B cell (primary cell): ENCODE data around the gene CAPN12. TPM values are rescaled to one million over a fixed set of nuclear protein-coding genes. Genes with fewer than 3 reads are reported as not detected.

ENCODE experiments used
- ATAC-seq: fragments of 200-7000 bp; cut with Tn5 transposase; one replicate; pipeline ENCODE4 v1.10.0; 2021; ENCODE audit warnings: low read depth, mild to moderate bottlenecking, moderate number of reproducible peaks, moderate library complexity
- CTCF ChIA-PET: fragments of 350-600 bp; sonication (Branson Sonifier 250); formaldehyde crosslinking; loops from one replicate; lab custom pipeline; 2021; ENCODE audit warnings: antibody characterized with exemption, inconsistent platforms; lab: Charles Lee
- POLR2A ChIA-PET: fragments of 350-600 bp; sonication (Branson Sonifier 250); formaldehyde crosslinking; loops from one replicate; lab custom pipeline; 2021; ENCODE audit warnings: antibody characterized with exemption; lab: Charles Lee
- DNase-seq: peaks from one replicate; pipeline ENCODE4 v3.0.0; 2013
- H2AFZ ChIP-seq: 2 replicates; pipeline ENCODE4 v1.6.1; 2012; ENCODE audit warnings: mild to moderate bottlenecking, low read depth, low read length; ENCODE audit not compliant: insufficient read depth, poor library complexity, severe bottlenecking
- H3K27ac ChIP-seq, 2 donors: 1 replicate in 1 of 2; 2 replicates in 1 of 2; pipeline ENCODE4 v1.5.1; 2012 to 2013; ENCODE audit warnings: low read length in 2 of 2, mild to moderate bottlenecking in 2 of 2, moderate library complexity in 1 of 2
- H3K27me3 ChIP-seq, 4 experiments: fragments of 200-600 bp in 1 of 4; sonication (generic) in 1 of 4; replicated peaks in 1 of 4; 1 replicate in 2 of 4; 2 replicates in 2 of 4; pipeline versions ENCODE4 v1.6.1 to v1.7.0; 2013 to 2016; ENCODE audit warnings: low read length in 3 of 4, mild to moderate bottlenecking in 2 of 4, mixed read lengths in 1 of 4, moderate library complexity in 1 of 4; ENCODE audit not compliant: insufficient read depth in 4 of 4, control insufficient read depth in 3 of 4; ENCODE audit errors: control extremely low read depth in 1 of 4
- H3K36me3 ChIP-seq, 2 experiments: replicated peaks in 1 of 2; 1 replicate in 1 of 2; 2 replicates in 1 of 2; pipeline versions ENCODE4 v1.6.1 to v1.7.1; 2013; ENCODE audit warnings: low read length in 1 of 2; ENCODE audit not compliant: insufficient read depth in 2 of 2, control insufficient read depth in 1 of 2; ENCODE audit errors: control extremely low read depth in 1 of 2, extremely low read depth in 1 of 2
- H3K4me1 ChIP-seq, 2 donors: fragments of 200-600 bp in 1 of 2; sonication (generic) in 1 of 2; 1 replicate in 1 of 2; 2 replicates in 1 of 2; pipeline versions ENCODE4 v1.5.1 to v1.6.1; 2013 to 2017; ENCODE audit warnings: low read length in 2 of 2; ENCODE audit not compliant: control insufficient read depth in 2 of 2, insufficient read depth in 2 of 2
- H3K4me2 ChIP-seq: replicated peaks from 2 replicates; pipeline ENCODE3; 2012; ENCODE audit warnings: mild to moderate bottlenecking, low read depth, low read length; ENCODE audit not compliant: poor library complexity, severe bottlenecking
- H3K4me3 ChIP-seq, 5 experiments: fragments of 200-600 bp in 1 of 5; sonication (generic) in 1 of 5; 1 replicate in 3 of 5; 2 replicates in 2 of 5; pipeline versions ENCODE4 v1.5.1 to v1.7.0; 2011 to 2016; ENCODE audit warnings: low read length in 4 of 5, mild to moderate bottlenecking in 4 of 5, low read depth in 2 of 5, control low read depth in 1 of 5, moderate library complexity in 1 of 5; ENCODE audit not compliant: insufficient read depth in 1 of 5; ENCODE audit errors: control extremely low read depth in 1 of 5, extremely low read depth in 1 of 5
- H3K79me2 ChIP-seq: fragments of 200-600 bp; sonication (generic); one replicate; pipeline ENCODE4 v1.6.0; 2016; ENCODE audit warnings: low read length; ENCODE audit not compliant: control insufficient read depth, insufficient read depth
- H3K9ac ChIP-seq: fragments of 200-600 bp; sonication (generic); 2 replicates; pipeline ENCODE4 v1.6.1; 2017; ENCODE audit warnings: mild to moderate bottlenecking, low read length, moderate library complexity
- H3K9me3 ChIP-seq, 3 donors: one replicate each; pipeline versions ENCODE4 v1.6.1 to v1.7.1; 2013; ENCODE audit warnings: low read length in 2 of 3; ENCODE audit not compliant: control insufficient read depth in 2 of 3, insufficient read depth in 1 of 3; ENCODE audit errors: control extremely low read depth in 1 of 3
- H4K20me1 ChIP-seq: 2 replicates; pipeline ENCODE4 v1.6.0; 2012; ENCODE audit warnings: mild to moderate bottlenecking, low read length; ENCODE audit not compliant: insufficient read depth, control insufficient read depth, poor library complexity, severe bottlenecking
- H3K27ac Mint-ChIP-seq: one replicate; pipeline ENCODE4 v1.8.0; 2021; ENCODE audit warnings: mixed read lengths
- H3K27me3 Mint-ChIP-seq: one replicate; pipeline ENCODE4 v1.8.0; 2021; ENCODE audit warnings: mixed read lengths
- H3K4me1 Mint-ChIP-seq: one replicate; pipeline ENCODE4 v1.8.0; 2021; ENCODE audit warnings: mixed read lengths
- H3K4me3 Mint-ChIP-seq: one replicate; pipeline ENCODE4 v1.8.0; 2021; ENCODE audit warnings: mixed read lengths
- H3K9me3 Mint-ChIP-seq: one replicate; pipeline ENCODE4 v1.8.0; 2022; ENCODE audit warnings: mixed read lengths; ENCODE audit not compliant: insufficient read depth
- EZH2 ChIP-seq: IDR thresholded peaks from 2 replicates; pipeline ENCODE4 v1.6.1; 2012; ENCODE audit warnings: borderline replicate concordance, low read depth, mild to moderate bottlenecking, moderate library complexity, low read length; ENCODE audit not compliant: insufficient read depth, poor library complexity, severe bottlenecking
- WGBS: methylation state at CpG from one replicate; pipeline ENCODE4 v1.1.5; 2013; ENCODE audit warnings: missing lambda C conversion rate; ENCODE audit not compliant: insufficient coverage; 5-methylcytosine and 5-hydroxymethylcytosine counted together
- intact Hi-C: fragments of 100-400 bp; cut with micrococcal nuclease; formaldehyde crosslinking; loops from one replicate; pipeline ENCODE4 v1.10.0; 2022
- polyA plus RNA-seq: library from polyadenylated mRNA; depleted of rRNA; stranded (reverse); fragments of >200 nt; gene quantifications from 2 replicates; pipeline ENCODE4 v1.2.3, GENCODE V29; 2012
- total RNA-seq, 2 donors: library from RNA; stranded (reverse); fragments of 120-200 nt in 1 of 2; gene quantifications; 1 replicate in 1 of 2; 2 replicates in 1 of 2; pipeline versions ENCODE4 v1.2.3 to v1.2.4, GENCODE V29; 2013 to 2022
- TF ChIP-seq, protein P1 (sequence below): fragments of 200-600 bp; IDR thresholded peaks from one replicate; pipeline ENCODE4 v1.8.0; 2022; ENCODE audit warnings: antibody characterized with exemption, mild to moderate bottlenecking

CAPN12 gene
- total and polyA plus RNA-seq, 2 donors (not counting 1 experiment from before 2014, with no cell fraction given) = 28.6 to 104 TPM

DNA sequence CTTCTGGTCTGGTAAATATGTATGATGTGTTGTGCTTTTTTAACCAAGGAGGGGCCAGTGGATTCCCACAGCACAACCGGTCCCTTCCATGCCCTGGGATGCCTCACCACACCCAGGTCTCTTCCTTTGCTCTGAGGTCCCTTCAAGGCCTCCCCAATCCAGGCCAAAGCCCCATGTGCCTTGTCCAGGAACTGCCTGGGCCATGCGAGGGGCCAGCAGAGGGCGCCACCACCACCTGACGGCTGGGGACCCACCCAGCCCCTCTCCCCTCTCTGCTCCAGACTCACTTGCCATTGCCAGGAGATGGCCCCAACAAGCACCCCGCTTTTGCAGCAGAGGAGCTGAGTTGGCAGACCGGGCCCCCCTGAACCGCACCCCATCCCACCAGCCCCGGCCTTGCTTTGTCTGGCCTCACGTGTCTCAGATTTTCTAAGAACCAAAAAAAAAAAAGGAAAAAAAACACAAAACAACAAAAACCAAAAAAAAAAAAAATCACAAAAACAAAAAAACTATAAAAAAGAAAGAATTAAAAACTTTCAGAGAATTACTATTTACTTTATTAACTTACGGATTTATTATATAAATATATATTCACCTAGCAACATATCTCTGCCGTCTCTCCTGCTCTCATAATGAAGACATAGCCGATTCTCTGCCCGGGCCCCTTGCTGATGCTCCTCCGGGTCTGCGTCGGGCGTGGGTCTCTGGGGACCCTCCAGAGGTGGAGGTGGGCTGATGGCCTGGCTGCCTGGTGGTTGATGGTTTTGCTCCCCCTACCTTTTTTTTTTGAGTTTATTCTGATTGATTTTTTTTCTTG, 14.4 kb downstream of the CAPN12 start:
- Histone ChIP-seq H3K4me3 (no peak overlapping the region), H3K27me3 (no peaks in the 10 kb centered on the region), H3K27ac (no peak overlapping the region), H4K20me1 (no peaks in the 10 kb centered on the region), H2AFZ (no peak overlapping the region), H3K36me3 (peaks cover 0 to 39% of the 10 kb centered on the region in 2 experiments), H3K9ac (no peak overlapping the region), H3K9me3 (no peaks in the 10 kb centered on the region), H3K4me2 (no peak overlapping the region), H3K79me2 (peaks cover 6% of the 10 kb centered on the region), H3K4me1 (peaks cover 16 to 23% of the 10 kb centered on the region in 2 donors)
- Mint-ChIP-seq H3K4me1 (peaks cover 23% of the 10 kb centered on the region), H3K27me3 (no peaks in the 10 kb centered on the region), H3K9me3 (no peaks in the 10 kb centered on the region), H3K4me3 (no peak overlapping the region), H3K27ac (peak overlapping the region; percentile 39)
- DNase-seq (peak; percentile 84), ATAC-seq (peak; percentile 68)
- intact Hi-C loops = loop anchor here (1.0 to 10.0 kb wide), 7 partner anchors 37 to 328 kb away; partner anchors contain the start of genes ACTN4, ECH1, FAM98C and MRPS12
- TF ChIP-seq EZH2 = no peak
- TF ChIP-seq, protein P1, sequence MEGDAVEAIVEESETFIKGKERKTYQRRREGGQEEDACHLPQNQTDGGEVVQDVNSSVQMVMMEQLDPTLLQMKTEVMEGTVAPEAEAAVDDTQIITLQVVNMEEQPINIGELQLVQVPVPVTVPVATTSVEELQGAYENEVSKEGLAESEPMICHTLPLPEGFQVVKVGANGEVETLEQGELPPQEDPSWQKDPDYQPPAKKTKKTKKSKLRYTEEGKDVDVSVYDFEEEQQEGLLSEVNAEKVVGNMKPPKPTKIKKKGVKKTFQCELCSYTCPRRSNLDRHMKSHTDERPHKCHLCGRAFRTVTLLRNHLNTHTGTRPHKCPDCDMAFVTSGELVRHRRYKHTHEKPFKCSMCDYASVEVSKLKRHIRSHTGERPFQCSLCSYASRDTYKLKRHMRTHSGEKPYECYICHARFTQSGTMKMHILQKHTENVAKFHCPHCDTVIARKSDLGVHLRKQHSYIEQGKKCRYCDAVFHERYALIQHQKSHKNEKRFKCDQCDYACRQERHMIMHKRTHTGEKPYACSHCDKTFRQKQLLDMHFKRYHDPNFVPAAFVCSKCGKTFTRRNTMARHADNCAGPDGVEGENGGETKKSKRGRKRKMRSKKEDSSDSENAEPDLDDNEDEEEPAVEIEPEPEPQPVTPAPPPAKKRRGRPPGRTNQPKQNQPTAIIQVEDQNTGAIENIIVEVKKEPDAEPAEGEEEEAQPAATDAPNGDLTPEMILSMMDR = peak; percentile 85
- POLR2A ChIA-PET = no interaction called here
- 63% methylated on average over 7 of the region's 17 CpGs for WGBS
- CTCF ChIA-PET = interaction anchor here (0.6 to 7.3 kb wide), 7 partner anchors 10 to 203 kb away, joined by 3 to 36 read pairs (median 4); partner anchors contain the start of genes ECH1, MRPS12 and SARS2
